ENCODE results near the gene STIM2.

The STIM2 gene

DNA sequence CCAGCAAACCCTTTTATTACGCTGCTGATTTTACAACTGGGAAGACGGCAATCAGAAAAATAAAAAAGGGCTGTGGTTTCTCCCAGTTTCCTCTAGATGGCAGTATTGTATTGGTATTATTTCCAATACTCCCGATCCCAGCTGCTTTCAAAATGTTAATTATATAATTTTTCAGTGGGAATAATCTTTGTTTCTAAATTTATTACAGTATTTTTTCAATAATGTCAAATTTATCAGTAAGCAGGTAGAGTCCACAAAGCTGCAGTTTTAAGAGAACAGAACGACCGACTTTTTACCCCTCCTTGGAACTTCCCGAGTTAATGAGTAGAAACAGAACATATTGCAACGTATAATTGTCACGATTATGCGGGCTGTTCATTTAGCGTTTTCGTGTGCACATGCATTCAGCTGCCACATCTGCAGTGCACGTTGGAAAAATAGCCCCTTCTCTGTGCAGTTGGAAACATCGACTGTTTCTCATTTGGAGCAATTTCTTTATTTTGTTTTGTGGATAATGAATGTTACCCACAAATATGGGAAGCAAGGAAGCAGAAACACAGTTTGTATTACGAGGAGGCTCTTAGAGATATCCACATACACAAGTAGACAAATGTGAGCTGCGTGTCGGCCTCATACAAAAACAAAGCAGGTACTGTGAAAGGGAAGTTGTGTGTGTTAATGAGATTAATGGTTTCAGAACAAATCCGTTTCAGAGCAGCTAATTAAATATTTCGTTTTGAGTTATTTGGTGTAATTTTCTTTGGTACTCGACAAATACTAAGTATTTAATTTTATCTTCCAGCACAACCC is 188.0 kb downstream of the STIM2 start:
- no peak for DNase-seq

DNA sequence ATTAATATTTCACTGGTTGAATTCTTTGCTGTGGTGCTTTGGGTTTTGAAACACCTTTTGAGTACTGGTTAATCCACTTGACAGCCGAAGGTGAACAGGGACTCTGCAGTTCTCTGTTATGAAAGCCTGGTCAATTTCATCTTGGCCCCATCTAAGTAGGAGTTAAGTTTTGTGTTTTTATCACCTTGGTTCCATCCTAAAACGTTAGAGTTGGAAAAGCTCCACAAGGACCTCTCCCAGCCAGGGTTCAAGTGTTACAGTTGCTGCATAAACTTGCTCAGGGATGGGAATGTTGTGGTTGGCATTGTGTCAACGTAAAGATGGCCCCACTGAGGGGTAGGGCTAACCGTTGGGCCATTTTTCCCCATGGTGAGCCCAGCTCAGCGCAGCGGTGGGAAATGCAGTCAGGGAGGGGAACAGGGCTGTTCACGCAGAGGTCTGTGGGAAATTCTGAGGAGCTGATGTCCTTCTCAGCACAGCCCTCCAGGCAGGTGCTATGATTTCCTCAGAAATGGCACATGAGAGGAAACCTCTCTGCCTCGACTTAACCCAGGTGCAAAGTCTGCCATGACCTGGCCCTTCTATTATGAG is 188.7 kb downstream of the STIM2 start:
- DNase-seq: no peak

DNA sequence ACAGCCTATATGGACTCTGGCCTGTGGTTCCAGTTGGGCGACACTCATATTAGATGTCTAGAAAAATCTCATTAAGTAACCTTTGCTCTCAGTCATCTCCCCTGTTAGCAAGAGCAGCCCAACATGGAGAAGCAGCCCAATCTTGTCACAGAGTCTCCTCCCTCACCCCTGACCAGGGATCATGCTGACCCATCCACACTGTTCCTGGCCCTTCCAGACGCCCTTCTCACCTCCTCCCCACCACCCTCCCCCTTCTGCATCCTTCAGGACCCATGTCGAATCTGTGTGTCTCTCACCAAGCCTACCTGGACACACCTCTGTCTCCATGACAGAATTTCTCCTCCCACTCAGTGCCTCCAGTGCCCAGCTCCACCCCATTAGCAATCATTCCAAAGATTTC is 190.1 kb downstream of the STIM2 start:
- DNase-seq: no peak

DNA sequence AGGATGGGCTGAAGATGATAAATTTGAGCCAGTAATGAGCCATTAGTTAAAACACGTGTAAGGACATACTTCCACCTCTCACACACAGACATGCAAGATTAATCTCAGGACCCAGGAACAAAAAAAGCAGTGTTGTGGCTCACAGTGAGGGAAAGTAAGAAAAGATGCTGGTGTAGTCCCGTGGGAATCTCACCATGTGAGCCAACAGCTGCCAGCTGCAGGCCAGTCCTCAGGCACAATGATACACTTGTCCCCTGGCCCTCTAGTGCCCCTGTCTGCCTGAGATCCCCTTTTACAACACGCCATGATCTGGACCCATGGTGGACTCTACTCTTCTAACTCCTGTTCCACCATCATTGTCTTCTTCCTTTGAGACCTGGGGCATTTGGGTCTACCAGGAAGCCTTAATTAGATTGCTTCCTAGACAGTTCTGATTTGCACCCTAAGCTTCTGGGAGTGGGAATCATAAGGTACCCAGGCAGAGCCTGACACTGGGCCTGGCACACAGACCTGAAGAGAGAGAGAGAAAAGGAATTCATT is 194.7 kb downstream of the STIM2 start:
- no peak for DNase-seq

DNA sequence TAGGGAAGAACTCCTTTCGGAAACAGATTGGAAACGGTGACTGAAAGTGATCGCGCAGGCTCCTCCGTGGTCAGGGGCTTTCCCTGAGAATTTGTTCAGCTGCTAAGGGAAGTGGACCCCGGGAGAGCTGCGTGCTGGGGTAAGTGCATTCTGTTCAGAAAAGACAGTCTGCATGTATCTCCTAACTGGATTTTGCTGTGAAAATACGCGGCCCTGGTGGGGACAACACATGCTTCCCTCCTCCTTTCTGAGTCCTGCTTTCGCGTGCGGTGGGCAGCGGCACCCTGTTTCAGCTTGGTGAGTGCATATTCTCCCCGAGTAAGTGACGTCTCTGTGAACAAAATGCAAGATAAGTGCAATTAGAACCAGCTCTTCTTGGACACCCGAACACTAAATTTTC is 195.6 kb downstream of the STIM2 start:
- no peak for DNase-seq

DNA sequence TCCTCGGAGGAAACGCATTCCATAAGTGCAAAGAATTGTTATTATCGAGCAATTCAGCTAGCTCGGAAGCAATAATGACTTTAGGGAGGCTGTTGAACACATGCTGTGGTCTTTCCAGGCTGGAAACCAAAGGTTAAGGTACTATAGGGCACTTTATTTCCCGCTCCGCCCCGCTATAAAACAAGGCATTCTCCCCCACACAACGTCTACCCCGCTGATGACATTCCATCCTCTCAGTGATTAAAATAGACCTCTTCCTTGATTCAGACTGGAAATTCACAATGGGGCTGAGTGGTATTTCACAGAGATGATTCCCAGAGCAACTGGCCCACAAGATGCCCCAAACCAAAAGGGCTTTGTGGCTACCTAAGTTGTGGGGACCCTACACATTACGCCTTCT is 196.4 kb downstream of the STIM2 start:
- DNase-seq: no peak

DNA sequence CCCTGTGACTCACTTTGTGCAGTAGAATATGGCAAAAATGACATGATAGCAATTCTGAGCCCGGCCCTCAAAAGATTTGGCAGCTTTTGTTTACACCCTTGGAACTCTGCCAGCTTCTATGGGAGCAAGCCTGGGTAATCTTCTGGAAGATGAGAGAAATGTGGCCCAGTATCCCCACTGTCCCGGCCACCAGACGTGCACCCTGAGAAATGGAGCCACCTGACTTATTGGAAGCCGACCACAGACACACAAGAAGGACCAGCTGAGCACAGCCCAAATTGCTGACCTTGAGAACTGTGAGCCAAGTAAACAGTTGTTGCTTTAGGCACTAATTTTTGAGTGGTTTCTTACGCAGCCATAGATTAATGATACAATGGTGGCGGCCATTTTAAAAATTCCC is 197.0 kb downstream of the STIM2 start:
- no peak for DNase-seq

DNA sequence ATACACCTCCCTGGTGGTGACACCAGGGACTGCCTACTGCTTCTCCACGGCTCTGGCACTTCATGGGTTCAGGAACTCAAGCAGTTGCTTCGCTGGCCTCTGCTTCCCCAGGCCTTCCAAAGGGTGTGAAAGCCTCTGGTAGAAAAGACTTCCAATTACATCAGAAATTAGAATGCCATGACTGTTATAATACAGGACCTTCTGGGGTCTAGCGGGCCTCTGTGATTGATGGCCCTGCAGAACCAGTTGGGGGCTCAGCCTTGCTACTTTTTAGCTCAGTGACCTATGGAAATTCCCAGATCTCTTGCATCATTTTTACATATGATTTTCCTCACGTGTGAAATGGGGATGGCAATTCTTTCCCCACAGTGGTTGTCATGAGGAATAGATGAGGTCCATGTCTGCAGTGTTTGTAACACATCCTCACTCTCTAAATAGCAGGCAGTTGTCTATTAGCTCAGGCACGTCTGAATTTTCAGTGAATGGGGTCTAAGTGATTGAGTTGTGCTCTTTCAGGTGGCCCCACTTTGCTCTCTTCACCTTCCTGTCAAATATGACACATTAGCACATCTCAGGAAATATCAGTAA is 198.3 kb downstream of the STIM2 start:
- DNase-seq: no peak

DNA sequence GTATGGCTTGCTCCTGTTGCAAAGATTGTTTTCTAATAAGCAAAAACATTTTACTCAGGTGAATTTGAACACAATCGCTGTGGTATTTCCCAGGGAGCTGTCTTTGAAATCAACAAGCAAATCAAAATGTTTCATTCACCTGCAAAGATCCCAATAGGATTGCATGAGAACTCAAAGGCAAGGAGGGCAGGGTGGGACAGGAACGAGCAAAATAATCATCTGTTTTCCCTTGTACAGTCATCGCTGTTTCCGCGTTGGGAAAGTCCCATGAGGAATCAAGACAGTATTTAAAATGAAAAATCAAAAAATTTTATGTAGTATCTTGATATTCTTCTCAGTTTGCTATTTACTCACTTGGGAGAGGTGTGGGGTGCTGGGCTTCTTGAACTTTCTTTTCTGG is 198.8 kb downstream of the STIM2 start:
- DNase-seq: no peak

DNA sequence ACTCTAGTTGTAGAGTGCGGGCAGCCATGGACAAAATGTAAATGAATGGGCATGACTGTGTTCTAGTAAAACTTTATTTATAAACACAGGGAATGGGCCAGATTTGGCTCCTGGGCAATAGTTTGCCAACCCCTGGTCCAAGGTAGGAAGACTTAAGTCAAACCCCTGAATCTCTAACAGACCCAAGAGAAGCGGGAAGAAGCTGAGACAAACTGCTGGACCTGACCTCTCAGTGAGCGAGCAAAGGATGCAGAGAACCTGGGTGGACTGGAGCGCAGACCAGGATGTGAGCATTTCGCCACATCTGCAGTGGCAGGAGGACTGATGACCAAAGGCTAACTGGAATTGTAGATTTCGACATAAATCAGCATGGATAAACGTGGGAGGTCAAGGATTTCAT is 201.6 kb downstream of the STIM2 start:
- DNase-seq: no peak

DNA sequence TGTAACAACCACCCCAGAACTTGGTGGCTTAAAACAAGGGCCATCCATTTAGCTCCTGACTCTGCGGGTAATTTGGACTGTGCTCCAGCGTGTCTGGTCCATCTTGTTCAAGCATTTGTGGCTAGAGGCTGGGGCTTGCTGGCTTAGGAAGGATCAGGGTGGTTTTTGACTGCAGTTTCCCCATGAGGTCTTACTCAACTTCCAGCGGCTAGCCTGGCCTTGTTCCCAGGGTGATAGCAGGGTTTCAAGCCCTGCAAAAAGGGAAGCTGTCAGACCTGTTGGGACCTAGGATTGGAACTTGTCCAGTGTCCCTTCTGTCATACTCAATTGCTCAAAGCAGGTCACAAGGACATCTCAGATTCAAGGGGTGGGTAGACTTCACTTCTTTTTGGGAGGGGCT is 205.9 kb downstream of the STIM2 start:
- no peak for DNase-seq

DNA sequence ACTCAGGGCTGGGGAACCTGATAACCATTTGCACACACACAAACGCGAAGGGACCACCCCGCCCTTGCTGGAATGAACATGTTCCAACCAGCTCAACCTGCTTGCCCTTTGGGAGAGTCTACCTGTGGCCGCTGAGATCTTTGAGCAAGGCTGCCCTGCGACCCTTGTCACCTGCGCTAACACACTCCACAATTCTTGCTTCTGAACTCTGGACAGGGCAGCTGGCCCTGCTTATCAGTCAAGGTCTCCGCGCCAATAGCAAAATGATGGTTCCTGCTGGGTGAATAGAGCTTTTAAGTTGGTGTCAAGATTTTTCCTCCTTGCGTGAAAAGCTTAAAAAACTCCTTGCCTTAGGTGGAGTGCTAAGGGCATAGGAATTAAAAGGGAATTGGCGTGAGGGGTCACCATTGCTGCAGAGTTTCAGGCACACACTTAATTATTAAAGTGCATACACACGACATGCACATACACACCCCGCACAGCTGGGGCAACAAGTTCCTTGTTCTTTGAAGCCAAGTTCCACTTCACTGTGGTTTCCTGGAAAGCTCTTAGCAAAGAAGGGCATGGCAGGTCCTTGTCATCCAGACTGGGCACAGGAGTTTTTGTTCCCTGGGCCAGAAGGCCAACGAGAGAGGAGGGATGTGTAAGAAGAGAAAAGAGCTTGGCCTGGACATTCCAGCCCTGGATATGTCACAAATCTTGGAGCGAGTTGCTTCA is 207.7 kb downstream of the STIM2 start:
- no peak for DNase-seq

Data from NCI-H1105 (cell line).